Endothelial cell of umbilical vein (primary cell): Measurements from ENCODE around the gene TMEM204. TPM values are rescaled to one million over a fixed set of nuclear protein-coding genes. Genes with fewer than 3 reads are reported as not detected.

Source experiments
- BruUV-seq: library from RNA; stranded (reverse); fragments of 400-500 nt; replicated peaks from 2 replicates; lab custom pipeline; 2021; lab: Mats Ljungman, UMichigan
- CTCF ChIA-PET: fragments of 300-600, 350-600 bp; sonication (Branson Sonifier 250); formaldehyde crosslinking; loops from one replicate; lab custom pipeline; 2021; ENCODE audit warnings: antibody characterized with exemption, inconsistent platforms; lab: Charles Lee
- POLR2A ChIA-PET: fragments of 300-600, 350-600 bp; sonication (Branson Sonifier 250); formaldehyde crosslinking; loops from one replicate; lab custom pipeline; 2021; ENCODE audit warnings: antibody characterized with exemption, inconsistent platforms; lab: Charles Lee
- DNase-seq: peaks from one replicate; pipeline ENCODE4 v3.0.0-alpha.2; 2011; ENCODE audit warnings: low read depth, low spot score
- FAIRE-seq: peaks from 2 replicates; lab custom pipeline; 2011; peaks lifted over from hg19 to GRCh38; lab: Jason Lieb, UNC
- H2AFZ ChIP-seq: 2 replicates; pipeline ENCODE4 v1.6.0; 2012; ENCODE audit warnings: low read depth, low read length, control low read depth, inconsistent platforms
- H3K27ac ChIP-seq: 2 replicates; pipeline ENCODE4 v1.5.1; 2011; ENCODE audit warnings: low read depth, mild to moderate bottlenecking, control low read depth, low read length, moderate library complexity; ENCODE audit not compliant: insufficient read depth
- H3K27me3 ChIP-seq, 2 experiments: 2 replicates each; pipeline versions ENCODE4 v1.6.0 to v1.6.1; 2011; ENCODE audit warnings: low read length in 2 of 2, mixed read lengths in 1 of 2; ENCODE audit not compliant: control insufficient read depth in 2 of 2, insufficient read depth in 2 of 2
- H3K36me3 ChIP-seq, 2 experiments: 2 replicates in 1 of 2; 3 replicates in 1 of 2; pipeline ENCODE4 v1.5.1; 2011; ENCODE audit warnings: low read length in 2 of 2, mild to moderate bottlenecking in 1 of 2, moderate library complexity in 1 of 2; ENCODE audit not compliant: control insufficient read depth in 2 of 2, insufficient read depth in 2 of 2; ENCODE audit errors: extremely low read depth in 1 of 2
- H3K4me1 ChIP-seq: 3 replicates; pipeline ENCODE4 v1.5.1; 2011; ENCODE audit warnings: mild to moderate bottlenecking, low read length; ENCODE audit not compliant: control insufficient read depth, insufficient read depth; ENCODE audit errors: extremely low read depth
- H3K4me2 ChIP-seq: 2 replicates; pipeline ENCODE4 v1.6.1; 2011; ENCODE audit warnings: low read length, control low read depth, mixed read lengths; ENCODE audit not compliant: insufficient read depth
- H3K4me3 ChIP-seq, 3 experiments: fragments of 200-600 bp in 1 of 3; sonication (generic), shearing (Covaris generic) in 1 of 3; replicated peaks in 1 of 3; 2 replicates each; pipeline ENCODE4 v1.5.1; 2011 to 2016; ENCODE audit warnings: control low read depth in 3 of 3, low read length in 3 of 3, mild to moderate bottlenecking in 2 of 3, inconsistent platforms in 1 of 3, low read depth in 1 of 3, moderate library complexity in 1 of 3; ENCODE audit not compliant: insufficient read depth in 1 of 3
- H3K79me2 ChIP-seq: 2 replicates; pipeline ENCODE4 v1.6.0; 2012; ENCODE audit warnings: low read length, inconsistent platforms; ENCODE audit not compliant: control insufficient read depth, insufficient read depth
- H3K9ac ChIP-seq: replicated peaks from 2 replicates; pipeline ENCODE3; 2011; ENCODE audit warnings: low read length, control low read depth; ENCODE audit not compliant: insufficient read depth; ENCODE audit errors: extremely low read depth
- H3K9me1 ChIP-seq: replicated peaks from 3 replicates; pipeline ENCODE4 v1.6.0; 2011; ENCODE audit warnings: mild to moderate bottlenecking, low read length; ENCODE audit not compliant: control insufficient read depth, insufficient read depth; ENCODE audit errors: extremely low read depth
- H3K9me3 ChIP-seq: replicated peaks from 2 replicates; pipeline ENCODE4 v1.5.1; 2012; ENCODE audit warnings: low read length, inconsistent platforms; ENCODE audit not compliant: control insufficient read depth, insufficient read depth
- H4K20me1 ChIP-seq: replicated peaks from 2 replicates; pipeline ENCODE3; 2011; ENCODE audit warnings: mild to moderate bottlenecking, low read length; ENCODE audit not compliant: control insufficient read depth, insufficient read depth; ENCODE audit errors: extremely low read depth
- CTCF ChIP-seq, 2 donors: IDR thresholded peaks; 1 replicate in 1 of 2; 2 replicates in 1 of 2; pipeline ENCODE4 v1.5.1; 2011; ENCODE audit warnings: low read length in 2 of 2, mild to moderate bottlenecking in 2 of 2, moderate library complexity in 2 of 2, control low read depth in 1 of 2, inconsistent platforms in 1 of 2, low read depth in 1 of 2; ENCODE audit not compliant: insufficient read depth in 1 of 2; ENCODE audit errors: extremely low read depth in 1 of 2
- EZH2 ChIP-seq: IDR thresholded peaks from 2 replicates; pipeline ENCODE4 v1.6.1; 2012; ENCODE audit warnings: borderline replicate concordance, low read depth, mild to moderate bottlenecking, moderate library complexity, low read length, inconsistent platforms; ENCODE audit not compliant: severe bottlenecking
- FOS ChIP-seq: IDR thresholded peaks from 2 replicates; pipeline ENCODE4 v1.6.1; 2011; ENCODE audit warnings: mild to moderate bottlenecking, low read length, moderate library complexity, borderline replicate concordance; ENCODE audit not compliant: insufficient read depth
- GATA2 ChIP-seq: IDR thresholded peaks from 2 replicates; pipeline ENCODE4 v1.7.0; 2011; ENCODE audit warnings: low read depth, mild to moderate bottlenecking, moderate library complexity, mixed read lengths, low read length; ENCODE audit not compliant: insufficient read length, insufficient read depth
- JUN ChIP-seq: IDR thresholded peaks from 2 replicates; pipeline ENCODE4 v1.6.1; 2011; ENCODE audit warnings: borderline replicate concordance, low read depth; ENCODE audit not compliant: insufficient read length, insufficient read depth
- MAX ChIP-seq: IDR thresholded peaks from 2 replicates; pipeline ENCODE4 v1.6.1; 2011; ENCODE audit not compliant: insufficient read depth, insufficient read length
- MYC ChIP-seq: IDR thresholded peaks from one replicate; pipeline ENCODE4 v1.6.1; 2011; ENCODE audit warnings: mild to moderate bottlenecking, low read depth, low read length
- POLR2A ChIP-seq: IDR thresholded peaks from 2 replicates; pipeline ENCODE4 v1.6.1; 2012; ENCODE audit warnings: low read depth, mild to moderate bottlenecking, control low read depth, low read length
- POLR2AphosphoS5 ChIP-seq: IDR thresholded peaks from 2 replicates; pipeline ENCODE4 v1.6.1; 2012; ENCODE audit warnings: low read depth, mild to moderate bottlenecking, control low read depth, low read length, moderate library complexity; ENCODE audit not compliant: insufficient read depth
- dilution Hi-C: fragments of 300-500 bp; cut with MboI; formaldehyde crosslinking; loops from one replicate; pipeline ENCODE4 v1.15.0; 2019; ENCODE audit warnings: low sequenced_read_pairs; ENCODE audit not compliant: extremely low pct_ligation_motif_present
- intact Hi-C: fragments of 100-400 bp; cut with micrococcal nuclease; formaldehyde crosslinking; loops from one replicate; pipeline ENCODE4 v1.10.0; 2022
- polyA plus RNA-seq, 4 experiments: library from polyadenylated mRNA; depleted of rRNA in 3 of 4; stranded (reverse) in 3 of 4; unstranded in 1 of 4; fragments of >200 nt; gene quantifications; 2 replicates each; pipeline versions ENCODE4 v1.2.1 to v1.2.3, GENCODE V29; 2011 to 2012; ENCODE audit warnings: missing spikeins in 1 of 4
- total RNA-seq: library from RNA; stranded (reverse); gene quantifications from 2 replicates; pipeline ENCODE4 v1.2.3, GENCODE V29; 2021

The TMEM204 gene
- total and polyA plus RNA-seq, 2 donors (not counting 3 experiments of a cell fraction or from before 2014, with no cell fraction given), result 32.5 to 50.7 TPM

- intact Hi-C loops, result loop anchor here (1.0 to 5.0 kb wide), 5 partner anchors 39 to 213 kb away; partner anchors contain the start of genes MAPK8IP3 and TMEM204
- peaks cover 3 to 12% of the 10 kb centered on the region in 2 experiments for H3K36me3 ChIP-seq
- peak overlapping the region in 1 of 3 experiments; percentile 67 for H3K4me3 ChIP-seq
- H3K27me3 ChIP-seq, result no peaks in the 10 kb centered on the region
- DNase-seq (no peak), FAIRE-seq (no peak)
- POLR2A ChIA-PET, result no interaction called here
- H3K9ac ChIP-seq, result no peak overlapping the region
- dilution Hi-C loops, result no loop called here
- no peak overlapping the region for H3K27ac ChIP-seq
- CTCF ChIA-PET, result interaction anchor here (0.7 to 2.3 kb wide), 31 partner anchors 14 to 237 kb away, joined by 3 to 24 read pairs (median 6); partner anchors contain the start of genes JPT2, MAPK8IP3 and TMEM204
- no peaks in the 10 kb centered on the region for H4K20me1 ChIP-seq
- no peaks in the 10 kb centered on the region for H3K9me1 ChIP-seq
- TF ChIP-seq POLR2AphosphoS5 (no peak), POLR2A (no peak), JUN (no peak), MYC (no peak), EZH2 (no peak), GATA2 (no peak), CTCF (IDR thresholded peaks at IDR 0.05; ENCODE audit: extremely low read depth in 1 of 2, insufficient read depth in 1 of 2, low read depth in 1 of 2, low read length in 2 of 2) (no peak), FOS (no peak), MAX (no peak)
- BruUV-seq, result no TSS peak
- no peak overlapping the region for H2AFZ ChIP-seq
- no peaks in the 10 kb centered on the region for H3K9me3 ChIP-seq
- H3K79me2 ChIP-seq, result peaks cover 19% of the 10 kb centered on the region
- peaks cover 15% of the 10 kb centered on the region for H3K4me1 ChIP-seq
- H3K4me2 ChIP-seq, result peak overlapping the region; percentile 41
These were observed 38.8 kb upstream of the TMEM204 start for GRCh38 chr16:1494711-1495110.
